Right lobe of liver (tissue), 6 donors: ENCODE measurements around the gene ZBTB47. TPM values are rescaled to one million over a fixed set of nuclear protein-coding genes. Genes with fewer than 3 reads are reported as not detected.

Experiments
- ATAC-seq, 4 donors: fragments of 200-7000 bp; cut with Tn5 transposase; one replicate each; pipeline ENCODE4 v1.9.1; 2020; ENCODE audit warnings: mild to moderate bottlenecking in 4 of 4, moderate library complexity in 4 of 4
- DNase-seq, 3 donors: peaks; one replicate each; pipeline ENCODE4 v3.0.0-alpha.2; 2020
- H3K27ac ChIP-seq, 3 donors: fragments of 200-600 bp; one replicate each; pipeline ENCODE4 v1.8.0; 2022
- H3K27me3 ChIP-seq, 2 donors: fragments of 200-600 bp; one replicate each; pipeline ENCODE4 v1.8.0; 2022
- H3K36me3 ChIP-seq, 4 donors: fragments of 200-600 bp; sonication (generic) in 1 of 4; one replicate each; pipeline versions ENCODE4 v1.5.1 to v1.8.0; 2017 to 2022; ENCODE audit warnings: control low read depth in 1 of 4
- H3K4me1 ChIP-seq, 4 donors: fragments of 200-600 bp; sonication (generic) in 1 of 4; one replicate each; pipeline versions ENCODE4 v1.5.1 to v1.8.0; 2017 to 2022; ENCODE audit warnings: control low read depth in 1 of 4
- H3K4me3 ChIP-seq, 3 donors: fragments of 200-600 bp; one replicate each; pipeline ENCODE4 v1.8.0; 2022
- H3K9me3 ChIP-seq, 4 donors: fragments of 200-600 bp; sonication (generic) in 1 of 4; one replicate each; pipeline versions ENCODE4 v1.5.1 to v1.8.0; 2017 to 2022; ENCODE audit warnings: control low read depth in 1 of 4
- CTCF ChIP-seq, 4 donors: fragments of 200-600 bp in 3 of 4; fragments of 450-650 bp in 1 of 4; IDR thresholded peaks; one replicate each; pipeline versions ENCODE4 v1.5.1 to v1.8.0; 2016 to 2022; ENCODE audit warnings: antibody characterized with exemption in 4 of 4, mild to moderate bottlenecking in 2 of 4
- POLR2A ChIP-seq: fragments of 450-650 bp; IDR thresholded peaks from one replicate; pipeline ENCODE4 v1.6.1; 2017; ENCODE audit warnings: antibody characterized with exemption, mild to moderate bottlenecking
- WGBS: methylation state at CpG from one replicate; pipeline ENCODE4 v1.1.6; 2018; ENCODE audit warnings: low coverage, low lambda C conversion rate; ENCODE audit not compliant: insufficient coverage; ENCODE audit errors: missing lambda C conversion rate; 5-methylcytosine and 5-hydroxymethylcytosine counted together
- intact Hi-C, 2 donors: fragments of 100-400 bp; cut with DNase I; formaldehyde crosslinking; loops; one replicate each; pipeline versions ENCODE4 v1.11.2 to v1.14.1; 2022
- total RNA-seq, 6 experiments: library from RNA; depleted of rRNA in 2 of 6; stranded (reverse); fragments of >200 nt in 2 of 6; fragmentation: NEBNext Ultra II Directional in 3 of 6; extraction: Animal tissue kit (Norgen Biotek cat#: 25700) in 3 of 6; gene quantifications; one replicate each; pipeline versions ENCODE4 v1.1.0 to v1.2.4, GENCODE V29; 2016 to 2023
- donor health status: DM: no; HTN: yes; CAD: no.
- donor health status: DM: no; HTN: no; CAD: no.
- donor health status: DM: no; HTN: no; CAD: no.
- donor health status: DM: no; HTN: yes; CAD: no.
- donor health status: DM: no; HTN: yes; CAD: no.

ZBTB47 gene
- total RNA-seq, 6 experiments from 2014 or later, result 2.2 to 8.9 (median 4.9) TPM

GRCh38 chr3:42706721-42707619 is 53.5 kb downstream of the ZBTB47 start:
- TF ChIP-seq CTCF (IDR thresholded peaks at IDR 0.05) (no peak), POLR2A (no peak)
- no peaks in the 10 kb centered on the region for H3K9me3 ChIP-seq
- H3K4me1 ChIP-seq, result no peaks in the 10 kb centered on the region
- H3K4me3 ChIP-seq, result no peak overlapping the region
- DNase-seq, result peak in 1 of 3 donors; percentile 24
- no peaks in the 10 kb centered on the region for H3K27me3 ChIP-seq
- ATAC-seq, result no peak
- 71% methylated on average over 4 of the region's 7 CpGs for WGBS
- H3K27ac ChIP-seq, result no peak overlapping the region
- H3K36me3 ChIP-seq, result no peaks in the 10 kb centered on the region
- intact Hi-C loops, result no loop called here

- no peaks in the 10 kb centered on the region for H3K36me3 ChIP-seq
- DNase-seq (peak in 1 of 3 donors; percentile 28), ATAC-seq (no peak)
- TF ChIP-seq POLR2A (no peak), CTCF (IDR thresholded peaks at IDR 0.05) (no peak)
- no peaks in the 10 kb centered on the region for H3K4me1 ChIP-seq
- no peaks in the 10 kb centered on the region for H3K27me3 ChIP-seq
- H3K27ac ChIP-seq, result no peak overlapping the region
- no peaks in the 10 kb centered on the region for H3K9me3 ChIP-seq
- H3K4me3 ChIP-seq, result no peak overlapping the region
- intact Hi-C loops, result no loop called here
- 60% methylated on average over 3 of the region's 8 CpGs for WGBS
These were observed 54.3 kb downstream of the ZBTB47 start for GRCh38 chr3:42707620-42708355.

- Histone ChIP-seq H3K27me3 (no peaks in the 10 kb centered on the region), H3K36me3 (no peaks in the 10 kb centered on the region), H3K9me3 (no peaks in the 10 kb centered on the region), H3K4me1 (no peaks in the 10 kb centered on the region), H3K27ac (no peak overlapping the region), H3K4me3 (no peak overlapping the region)
- WGBS, result 83% methylated on average over 1 of the region's 10 CpGs
- DNase-seq, result peak in 1 of 3 donors; percentile 30
- ATAC-seq, result no peak
- intact Hi-C loops, result no loop called here
- no peak for TF ChIP-seq POLR2A
- TF ChIP-seq CTCF (IDR thresholded peaks at IDR 0.05), result no peak
These were observed 55.2 kb downstream of the ZBTB47 start for GRCh38 chr3:42708611-42709151.

GRCh38 chr3:42709621-42710020 is 56.1 kb downstream of the ZBTB47 start:
- Histone ChIP-seq H3K27me3 (no peaks in the 10 kb centered on the region), H3K36me3 (no peaks in the 10 kb centered on the region), H3K27ac (no peak overlapping the region), H3K9me3 (no peaks in the 10 kb centered on the region), H3K4me3 (no peak overlapping the region), H3K4me1 (no peaks in the 10 kb centered on the region)
- peak in 1 of 3 donors; percentile 24 for DNase-seq
- 80% methylated on average over 3 of the region's 10 CpGs for WGBS
- ATAC-seq, result no peak
- intact Hi-C loops, result no loop called here
- TF ChIP-seq CTCF (IDR thresholded peaks at IDR 0.05), result no peak
